DOHH2 (cell line): ENCODE data around the gene UVSSA.

Experiments used
- H3F3A ChIP-seq: fragments of 200-600 bp; sonication (generic), shearing (Covaris generic); 2 replicates; pipeline ENCODE4 v1.6.0; 2016; ENCODE audit warnings: antibody characterized with exemption, mild to moderate bottlenecking; ENCODE audit not compliant: control insufficient read depth, insufficient read depth
- H3K27ac ChIP-seq: fragments of 200-600 bp; sonication (generic); 2 replicates; pipeline ENCODE4 v1.5.1; 2014; ENCODE audit warnings: low read depth, mild to moderate bottlenecking, low read length, moderate library complexity
- H3K27me3 ChIP-seq: fragments of 200-600 bp; sonication (generic); 2 replicates; pipeline ENCODE4 v1.6.1; 2014; ENCODE audit warnings: mild to moderate bottlenecking, low read length, mixed read lengths; ENCODE audit not compliant: control insufficient read depth
- H3K36me3 ChIP-seq: fragments of 200-600 bp; sonication (generic); 2 replicates; pipeline ENCODE4 v1.6.1; 2014; ENCODE audit warnings: mild to moderate bottlenecking, low read length, moderate library complexity, mixed read lengths; ENCODE audit not compliant: control insufficient read depth
- H3K4me1 ChIP-seq: fragments of 200-600 bp; sonication (generic); 2 replicates; pipeline ENCODE4 v1.6.1; 2014; ENCODE audit warnings: mild to moderate bottlenecking, low read length, mixed read lengths; ENCODE audit not compliant: control insufficient read depth
- H3K4me2 ChIP-seq: fragments of 200-600 bp; sonication (generic); 2 replicates; pipeline ENCODE4 v1.6.0; 2014; ENCODE audit warnings: mild to moderate bottlenecking, low read length, moderate library complexity
- H3K4me3 ChIP-seq: fragments of 200-600 bp; sonication (generic); 2 replicates; pipeline ENCODE4 v1.5.1; 2014; ENCODE audit warnings: mild to moderate bottlenecking, low read length, mixed read lengths
- H3K79me2 ChIP-seq: fragments of 200-600 bp; sonication (generic); 2 replicates; pipeline ENCODE4 v1.6.1; 2014; ENCODE audit warnings: mild to moderate bottlenecking, low read length, mixed read lengths; ENCODE audit not compliant: control insufficient read depth
- H3K9me2 ChIP-seq: fragments of 200-600 bp; sonication (generic); replicated peaks from 2 replicates; pipeline ENCODE4 v1.6.1; 2014; ENCODE audit warnings: mild to moderate bottlenecking, low read length, mixed read lengths; ENCODE audit not compliant: control insufficient read depth
- H3K9me3 ChIP-seq: fragments of 200-600 bp; sonication (generic); 2 replicates; pipeline ENCODE4 v1.6.1; 2014; ENCODE audit warnings: antibody characterized with exemption, low read length, mixed read lengths; ENCODE audit not compliant: control insufficient read depth, insufficient read depth
- H4K20me1 ChIP-seq: fragments of 200-600 bp; sonication (generic); 2 replicates; pipeline ENCODE4 v1.6.0; 2014; ENCODE audit warnings: low read depth, mild to moderate bottlenecking, antibody characterized with exemption, low read length, moderate library complexity; ENCODE audit not compliant: control insufficient read depth, insufficient read depth
- CTCF ChIP-seq: fragments of 200-600 bp; sonication (generic); IDR thresholded peaks from one replicate; pipeline ENCODE4 v1.5.1; 2014; ENCODE audit warnings: antibody characterized with exemption, mild to moderate bottlenecking, low read depth, low read length; ENCODE audit not compliant: poor library complexity, severe bottlenecking
- EZH2phosphoT487 ChIP-seq: fragments of 200-600 bp; sonication (generic); IDR thresholded peaks from 2 replicates; pipeline ENCODE4 v1.6.1; 2017; ENCODE audit warnings: borderline replicate concordance, mild to moderate bottlenecking, antibody characterized with exemption, low read length, moderate library complexity, mixed read lengths

UVSSA gene

GRCh38 chr4:1396806-1397455 lies 49.9 kb downstream of the UVSSA start:
- Histone ChIP-seq H3K4me1 (no peaks in the 10 kb centered on the region), H3K9me3 (peaks cover 36% of the 10 kb centered on the region; the same call in 1 of the 2 replicates), H3K27me3 (no peaks in the 10 kb centered on the region), H3K4me3 (no peak overlapping the region), H3F3A (no peaks in the 10 kb centered on the region), H4K20me1 (no peaks in the 10 kb centered on the region), H3K36me3 (peaks cover 5% of the 10 kb centered on the region; the same call in 1 of the 2 replicates), H3K9me2 (no peaks in the 10 kb centered on the region), H3K4me2 (no peak overlapping the region), H3K79me2 (no peaks in the 10 kb centered on the region), H3K27ac (no peak overlapping the region)
- TF ChIP-seq CTCF (no peak), EZH2phosphoT487 (no peak)

GRCh38 chr4:1398681-1399507 lies 51.9 kb downstream of the UVSSA start:
- Histone ChIP-seq H4K20me1 (no peaks in the 10 kb centered on the region), H3K9me2 (no peaks in the 10 kb centered on the region), H3K4me3 (no peak overlapping the region), H3K4me2 (no peak overlapping the region), H3K9me3 (peaks cover 36% of the 10 kb centered on the region; the same call in 1 of the 2 replicates), H3F3A (no peaks in the 10 kb centered on the region), H3K79me2 (no peaks in the 10 kb centered on the region), H3K36me3 (peaks cover 1% of the 10 kb centered on the region; the same call in 1 of the 2 replicates), H3K4me1 (no peaks in the 10 kb centered on the region), H3K27ac (no peak overlapping the region), H3K27me3 (no peaks in the 10 kb centered on the region)
- TF ChIP-seq CTCF: no peak

DNA sequence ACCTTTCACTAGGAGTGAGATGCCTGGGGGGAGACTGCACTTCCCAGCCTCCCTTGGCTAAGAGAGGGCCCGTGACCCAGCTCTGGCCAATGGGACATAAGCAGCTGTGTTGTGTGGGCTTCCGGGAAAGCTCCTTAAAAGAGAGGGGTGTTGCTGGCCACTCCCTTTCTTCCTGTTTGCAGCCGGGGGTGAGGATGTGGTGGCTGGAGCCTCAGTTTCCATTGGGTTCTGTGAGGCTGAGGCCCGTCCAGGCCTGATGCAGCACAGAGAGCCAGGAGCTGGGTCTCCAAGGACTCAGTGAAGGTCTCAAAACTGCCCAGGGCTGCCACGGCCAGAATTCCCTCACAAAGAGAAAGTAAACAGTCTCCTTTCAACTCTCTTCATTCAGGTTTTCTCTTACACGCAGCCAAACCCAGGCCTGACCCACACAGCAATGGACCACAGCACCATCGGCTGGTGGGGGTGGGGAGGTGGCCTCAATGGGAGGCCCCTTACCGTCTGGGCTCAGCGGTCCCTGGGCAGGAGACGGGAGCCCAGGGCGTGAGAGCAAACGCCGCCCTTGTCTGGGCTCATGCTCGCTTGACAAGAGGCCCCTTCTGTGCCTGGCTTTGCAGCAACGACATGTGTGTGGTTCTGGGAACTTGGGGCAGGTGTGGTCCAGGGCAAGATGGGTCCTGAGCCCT lies 52.6 kb downstream of the UVSSA start:
- Histone ChIP-seq H3K9me2 (no peaks in the 10 kb centered on the region), H3K27ac (no peak overlapping the region), H3K27me3 (no peaks in the 10 kb centered on the region), H3K4me2 (no peak overlapping the region), H3K79me2 (no peaks in the 10 kb centered on the region), H3K4me3 (no peak overlapping the region), H3K4me1 (no peaks in the 10 kb centered on the region), H3K36me3 (no peaks in the 10 kb centered on the region; the same call in 1 of the 2 replicates), H4K20me1 (no peaks in the 10 kb centered on the region), H3F3A (no peaks in the 10 kb centered on the region), H3K9me3 (peaks cover 36% of the 10 kb centered on the region; the same call in 1 of the 2 replicates)
- TF ChIP-seq CTCF: no peak
- no peak for TF ChIP-seq EZH2phosphoT487
